ENCODE data around the gene STK4. TPM values are rescaled to one million over a fixed set of nuclear protein-coding genes. Genes with fewer than 3 reads are reported as not detected.

Gene STK4
- total and polyA plus RNA-seq, 2 of the 8 experiments (the other 6 are each of a cell fraction or from before 2014, with no cell fraction given): 12.0 to 34.3 TPM

- TF ChIP-seq MAFK (IDR thresholded peaks at IDR 0.05; ENCODE audit: low read depth, low read length) (no peak), ASH2L (IDR thresholded peaks at IDR 0.05; ENCODE audit: low read length) (no peak)
- TF ChIP-seq, protein P1, sequence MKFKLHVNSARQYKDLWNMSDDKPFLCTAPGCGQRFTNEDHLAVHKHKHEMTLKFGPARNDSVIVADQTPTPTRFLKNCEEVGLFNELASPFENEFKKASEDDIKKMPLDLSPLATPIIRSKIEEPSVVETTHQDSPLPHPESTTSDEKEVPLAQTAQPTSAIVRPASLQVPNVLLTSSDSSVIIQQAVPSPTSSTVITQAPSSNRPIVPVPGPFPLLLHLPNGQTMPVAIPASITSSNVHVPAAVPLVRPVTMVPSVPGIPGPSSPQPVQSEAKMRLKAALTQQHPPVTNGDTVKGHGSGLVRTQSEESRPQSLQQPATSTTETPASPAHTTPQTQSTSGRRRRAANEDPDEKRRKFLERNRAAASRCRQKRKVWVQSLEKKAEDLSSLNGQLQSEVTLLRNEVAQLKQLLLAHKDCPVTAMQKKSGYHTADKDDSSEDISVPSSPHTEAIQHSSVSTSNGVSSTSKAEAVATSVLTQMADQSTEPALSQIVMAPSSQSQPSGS (IDR thresholded peaks at IDR 0.05; ENCODE audit: low read length): no peak
Measured at GRCh38 chr20:44959638-44960102, 6.6 kb upstream of the STK4 start (continued).

Data from H1 (cell line).